Thyroid gland (tissue), 4 donors: Measurements from ENCODE around the gene PCGF3.

ENCODE experiments used
- CTCF ChIP-seq, 6 experiments: fragments of 200-600 bp in 3 of 6; fragments of 450-650 bp in 3 of 6; sonication (generic) in 3 of 6; IDR thresholded peaks; one replicate each; pipeline ENCODE4 v1.5.1; 2016 to 2019; ENCODE audit warnings: antibody characterized with exemption in 6 of 6, mild to moderate bottlenecking in 2 of 6, inconsistent platforms in 1 of 6, moderate library complexity in 1 of 6
- POLR2A ChIP-seq, 2 donors: fragments of 450-650 bp; IDR thresholded peaks; one replicate each; pipeline ENCODE4 v1.6.1; 2017; ENCODE audit warnings: antibody characterized with exemption in 2 of 2, mild to moderate bottlenecking in 2 of 2, moderate library complexity in 1 of 2

GRCh38 chr4:804804-805203 lies 99.2 kb downstream of the PCGF3 start:
- TF ChIP-seq POLR2A (IDR thresholded peaks at IDR 0.05) (no peak), CTCF (IDR thresholded peaks at IDR 0.05) (no peak)
